ENCODE results near the gene CLDN16.

Gene CLDN16

DNA sequence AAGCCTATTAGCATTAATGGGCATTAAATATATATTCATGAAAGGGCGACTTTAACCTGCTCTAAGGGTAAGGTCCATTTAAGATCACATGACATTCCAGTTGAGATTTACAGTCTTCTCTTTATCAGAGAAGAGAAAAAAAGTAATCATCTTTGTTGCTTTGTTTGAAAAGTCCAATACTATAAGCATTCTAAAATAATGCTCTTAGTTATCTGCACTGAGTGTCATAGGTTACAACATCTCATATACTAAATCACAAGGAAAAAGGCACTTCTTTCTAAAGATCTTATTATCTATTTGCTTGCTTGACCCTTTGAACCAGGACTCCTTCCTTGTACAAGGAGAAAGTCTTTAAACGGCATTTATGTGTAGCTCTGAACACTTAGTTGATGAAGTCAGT is 60.3 kb downstream of the CLDN16 start:
- TF ChIP-seq TAF1 (IDR thresholded peaks at IDR 0.05; ENCODE audit: borderline replicate concordance, insufficient read depth, low read length) = no peak
- no peak for TF ChIP-seq SIN3A (IDR thresholded peaks at IDR 0.05; ENCODE audit: borderline replicate concordance, insufficient read depth, low read length)
- TF ChIP-seq FOXP2 (optimal IDR thresholded peaks at IDR 0.05; ENCODE audit: borderline replicate concordance, extremely low read depth, extremely low read length, insufficient read depth) = no peak
- no peak for TF ChIP-seq POLR2AphosphoS5 (IDR thresholded peaks at IDR 0.05; ENCODE audit: low read depth, low read length)
- TF ChIP-seq, protein P1, sequence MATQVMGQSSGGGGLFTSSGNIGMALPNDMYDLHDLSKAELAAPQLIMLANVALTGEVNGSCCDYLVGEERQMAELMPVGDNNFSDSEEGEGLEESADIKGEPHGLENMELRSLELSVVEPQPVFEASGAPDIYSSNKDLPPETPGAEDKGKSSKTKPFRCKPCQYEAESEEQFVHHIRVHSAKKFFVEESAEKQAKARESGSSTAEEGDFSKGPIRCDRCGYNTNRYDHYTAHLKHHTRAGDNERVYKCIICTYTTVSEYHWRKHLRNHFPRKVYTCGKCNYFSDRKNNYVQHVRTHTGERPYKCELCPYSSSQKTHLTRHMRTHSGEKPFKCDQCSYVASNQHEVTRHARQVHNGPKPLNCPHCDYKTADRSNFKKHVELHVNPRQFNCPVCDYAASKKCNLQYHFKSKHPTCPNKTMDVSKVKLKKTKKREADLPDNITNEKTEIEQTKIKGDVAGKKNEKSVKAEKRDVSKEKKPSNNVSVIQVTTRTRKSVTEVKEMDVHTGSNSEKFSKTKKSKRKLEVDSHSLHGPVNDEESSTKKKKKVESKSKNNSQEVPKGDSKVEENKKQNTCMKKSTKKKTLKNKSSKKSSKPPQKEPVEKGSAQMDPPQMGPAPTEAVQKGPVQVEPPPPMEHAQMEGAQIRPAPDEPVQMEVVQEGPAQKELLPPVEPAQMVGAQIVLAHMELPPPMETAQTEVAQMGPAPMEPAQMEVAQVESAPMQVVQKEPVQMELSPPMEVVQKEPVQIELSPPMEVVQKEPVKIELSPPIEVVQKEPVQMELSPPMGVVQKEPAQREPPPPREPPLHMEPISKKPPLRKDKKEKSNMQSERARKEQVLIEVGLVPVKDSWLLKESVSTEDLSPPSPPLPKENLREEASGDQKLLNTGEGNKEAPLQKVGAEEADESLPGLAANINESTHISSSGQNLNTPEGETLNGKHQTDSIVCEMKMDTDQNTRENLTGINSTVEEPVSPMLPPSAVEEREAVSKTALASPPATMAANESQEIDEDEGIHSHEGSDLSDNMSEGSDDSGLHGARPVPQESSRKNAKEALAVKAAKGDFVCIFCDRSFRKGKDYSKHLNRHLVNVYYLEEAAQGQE (IDR thresholded peaks at IDR 0.05; ENCODE audit: insufficient read depth in 1 of 2, low read depth in 2 of 2, low read length in 2 of 2) = no peak

DNA sequence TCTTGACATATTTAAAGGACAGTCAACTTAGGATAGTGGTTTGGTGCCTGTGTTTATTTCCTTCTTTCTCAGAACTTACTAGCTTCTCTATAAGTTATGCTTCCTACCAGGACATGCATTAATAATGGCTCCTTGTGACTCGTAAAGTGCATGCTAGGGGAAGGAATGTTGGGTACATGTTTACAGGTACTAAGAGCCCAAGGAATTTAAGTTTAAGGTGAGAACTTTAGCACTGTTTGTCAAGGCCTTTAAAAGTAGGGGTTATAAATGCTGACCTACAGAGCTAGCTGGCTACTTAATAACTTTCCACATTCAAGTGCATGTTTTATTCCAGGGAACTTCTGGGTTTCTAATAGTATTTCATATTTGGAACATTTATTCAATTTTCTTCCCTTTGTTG is 61.8 kb downstream of the CLDN16 start, which contains the start of gene TMEM207:
TMEM207 (minus strand) TSS at position 101 of the 400 bp plus-strand sequence; CDS start at position 9, 92 bp downstream.
- no peak for TF ChIP-seq TAF1 (IDR thresholded peaks at IDR 0.05; ENCODE audit: borderline replicate concordance, insufficient read depth, low read length)
- TF ChIP-seq FOXP2 (optimal IDR thresholded peaks at IDR 0.05; ENCODE audit: borderline replicate concordance, extremely low read depth, extremely low read length, insufficient read depth) = no peak
- TF ChIP-seq, protein P1 (IDR thresholded peaks at IDR 0.05; ENCODE audit: insufficient read depth in 1 of 2, low read depth in 2 of 2, low read length in 2 of 2) = no peak
- no peak for TF ChIP-seq POLR2AphosphoS5 (IDR thresholded peaks at IDR 0.05; ENCODE audit: low read depth, low read length)
- no peak for TF ChIP-seq SIN3A (IDR thresholded peaks at IDR 0.05; ENCODE audit: borderline replicate concordance, insufficient read depth, low read length)

DNA sequence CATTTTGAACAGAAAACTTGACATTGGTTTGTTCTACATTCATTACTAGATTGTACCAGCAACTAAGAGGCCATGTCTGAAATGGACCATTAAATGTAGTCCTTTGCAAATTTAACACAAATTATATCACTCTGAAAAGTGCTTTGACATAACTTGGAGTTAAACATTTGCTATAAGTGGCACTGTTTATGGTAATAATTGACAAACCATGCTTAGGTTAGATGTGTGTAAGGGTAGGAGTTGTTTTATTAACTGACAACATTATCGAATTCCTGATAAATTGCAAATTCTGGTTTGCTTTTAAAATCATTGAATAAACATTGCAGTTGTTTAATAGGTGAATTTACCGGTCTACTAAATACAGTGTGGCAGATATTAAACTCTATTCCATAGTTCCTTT is 67.9 kb downstream of the CLDN16 start:
- TF ChIP-seq, protein P1 (IDR thresholded peaks at IDR 0.05; ENCODE audit: insufficient read depth in 1 of 2, low read depth in 2 of 2, low read length in 2 of 2) = no peak
- TF ChIP-seq TAF1 (IDR thresholded peaks at IDR 0.05; ENCODE audit: borderline replicate concordance, insufficient read depth, low read length) (no peak), POLR2AphosphoS5 (IDR thresholded peaks at IDR 0.05; ENCODE audit: low read depth, low read length) (no peak), FOXP2 (optimal IDR thresholded peaks at IDR 0.05; ENCODE audit: borderline replicate concordance, extremely low read depth, extremely low read length, insufficient read depth) (no peak), SIN3A (IDR thresholded peaks at IDR 0.05; ENCODE audit: borderline replicate concordance, insufficient read depth, low read length) (no peak)

DNA sequence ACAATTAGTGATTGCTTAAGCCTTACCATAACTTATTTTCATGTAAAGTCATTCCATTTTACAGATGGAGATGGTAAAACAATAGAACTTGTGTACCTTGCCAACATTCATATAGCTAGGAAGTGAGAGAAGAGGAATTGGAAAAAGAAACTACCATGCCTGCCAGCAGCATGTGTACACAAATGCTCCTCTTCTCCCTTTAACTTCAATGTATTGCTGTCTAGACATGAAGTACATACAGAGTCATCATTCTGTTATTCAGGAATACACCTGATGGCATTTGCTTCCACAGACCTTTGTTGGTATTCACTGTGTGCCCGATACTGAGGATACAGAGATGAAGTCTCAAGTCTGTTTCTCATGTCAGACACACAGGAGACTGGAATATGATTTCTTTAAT is 68.8 kb downstream of the CLDN16 start:
- no peak for TF ChIP-seq POLR2AphosphoS5 (IDR thresholded peaks at IDR 0.05; ENCODE audit: low read depth, low read length)
- no peak for TF ChIP-seq FOXP2 (optimal IDR thresholded peaks at IDR 0.05; ENCODE audit: borderline replicate concordance, extremely low read depth, extremely low read length, insufficient read depth)
- TF ChIP-seq SIN3A (IDR thresholded peaks at IDR 0.05; ENCODE audit: borderline replicate concordance, insufficient read depth, low read length) = no peak
- TF ChIP-seq, protein P1 (IDR thresholded peaks at IDR 0.05; ENCODE audit: insufficient read depth in 1 of 2, low read depth in 2 of 2, low read length in 2 of 2) = no peak

DNA sequence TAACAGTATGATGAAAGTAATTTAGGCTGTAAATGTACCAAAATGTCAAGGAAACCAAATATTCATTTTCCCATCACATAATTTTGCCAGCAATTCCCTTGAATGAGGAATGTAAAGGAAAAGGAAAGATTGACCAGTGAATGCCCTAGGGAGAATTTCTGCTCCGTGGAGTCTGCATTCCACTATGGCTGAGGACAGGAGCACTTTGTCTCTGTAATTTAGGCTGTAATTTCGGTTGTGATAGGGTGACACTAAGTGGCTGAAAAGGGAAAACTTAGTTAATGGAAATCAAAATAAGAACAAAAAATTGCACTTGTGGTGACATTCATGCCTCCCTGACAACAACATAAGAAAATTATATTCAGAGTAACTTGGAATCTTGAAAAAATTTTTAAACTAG is 70.1 kb downstream of the CLDN16 start:
- no peak for TF ChIP-seq FOXP2 (optimal IDR thresholded peaks at IDR 0.05; ENCODE audit: borderline replicate concordance, extremely low read depth, extremely low read length, insufficient read depth)
- TF ChIP-seq SIN3A (IDR thresholded peaks at IDR 0.05; ENCODE audit: borderline replicate concordance, insufficient read depth, low read length) = no peak
- no peak for TF ChIP-seq TAF1 (IDR thresholded peaks at IDR 0.05; ENCODE audit: borderline replicate concordance, insufficient read depth, low read length)
- no peak for TF ChIP-seq POLR2AphosphoS5 (IDR thresholded peaks at IDR 0.05; ENCODE audit: low read depth, low read length)
- TF ChIP-seq, protein P1 (IDR thresholded peaks at IDR 0.05; ENCODE audit: insufficient read depth in 1 of 2, low read depth in 2 of 2, low read length in 2 of 2) = no peak

All from PFSK-1 (cell line).